Left lobe of liver (tissue), 2 donors: ENCODE results near the gene C11orf52. TPM values are rescaled to one million over a fixed set of nuclear protein-coding genes. Genes with fewer than 3 reads are reported as not detected.

Experiments used
- ATAC-seq: fragments of 200-7000 bp; cut with Tn5 transposase; one replicate; pipeline ENCODE4 v1.9.1; 2020; ENCODE audit warnings: mild to moderate bottlenecking, moderate library complexity
- DNase-seq: peaks from one replicate; pipeline ENCODE4 v3.0.0-alpha.2; 2020; ENCODE audit warnings: low spot score
- total RNA-seq: library from RNA; stranded (reverse); gene quantifications from one replicate; pipeline ENCODE4 v1.2.1, GENCODE V29; 2021
- donor health status: DM: no; HTN: no; CAD: no; lungs with moderate emphysema.
- donor health status: DM: no; HTN: yes; CAD: no.

Gene C11orf52
- total RNA-seq, 1 donor from 2014 or later: 11.8 TPM

GRCh38 chr11:111969344-111969743 lies 50.6 kb downstream of the C11orf52 start:
- ATAC-seq (no peak), DNase-seq (no peak)

- ATAC-seq: no peak
- no peak for DNase-seq
Observed at GRCh38 chr11:111974446-111974845, 55.7 kb downstream of the C11orf52 start.

DNA sequence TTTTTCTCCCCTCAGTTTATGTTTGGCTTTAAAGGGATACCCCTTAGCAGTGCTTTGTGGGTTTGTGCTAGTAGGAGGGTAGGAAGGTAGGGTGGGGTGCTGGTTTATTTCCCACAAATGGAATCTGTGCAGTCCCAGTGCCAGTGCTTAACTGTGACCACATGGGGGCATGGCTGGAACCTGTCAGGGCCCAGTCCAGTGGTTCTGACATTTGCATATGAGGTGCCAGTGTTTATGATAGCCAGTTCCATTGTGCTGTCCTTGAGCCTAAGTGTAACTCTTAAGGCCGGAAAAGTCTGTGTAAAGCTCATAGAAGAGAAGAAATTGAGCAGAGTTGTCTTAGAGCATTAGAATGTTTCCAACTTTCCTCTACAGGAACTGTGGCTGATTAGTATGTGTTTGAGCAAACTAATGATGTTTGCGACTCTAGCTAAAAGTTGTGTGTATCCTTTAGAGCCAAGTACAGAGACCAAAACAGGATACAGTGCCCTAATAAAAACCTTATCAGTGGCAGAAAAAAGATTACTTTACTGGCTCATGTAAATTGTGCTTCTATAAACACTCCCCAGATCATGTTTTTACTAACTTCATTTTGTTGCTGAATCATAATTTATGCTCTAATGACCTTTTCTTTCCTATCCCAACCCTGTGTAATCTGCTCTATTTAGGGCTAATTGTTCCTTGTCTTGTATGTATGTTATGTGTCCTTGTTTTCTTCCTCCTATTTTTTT lies 56.5 kb downstream of the C11orf52 start:
- peak; percentile 51 for ATAC-seq
- no peak for DNase-seq

DNA sequence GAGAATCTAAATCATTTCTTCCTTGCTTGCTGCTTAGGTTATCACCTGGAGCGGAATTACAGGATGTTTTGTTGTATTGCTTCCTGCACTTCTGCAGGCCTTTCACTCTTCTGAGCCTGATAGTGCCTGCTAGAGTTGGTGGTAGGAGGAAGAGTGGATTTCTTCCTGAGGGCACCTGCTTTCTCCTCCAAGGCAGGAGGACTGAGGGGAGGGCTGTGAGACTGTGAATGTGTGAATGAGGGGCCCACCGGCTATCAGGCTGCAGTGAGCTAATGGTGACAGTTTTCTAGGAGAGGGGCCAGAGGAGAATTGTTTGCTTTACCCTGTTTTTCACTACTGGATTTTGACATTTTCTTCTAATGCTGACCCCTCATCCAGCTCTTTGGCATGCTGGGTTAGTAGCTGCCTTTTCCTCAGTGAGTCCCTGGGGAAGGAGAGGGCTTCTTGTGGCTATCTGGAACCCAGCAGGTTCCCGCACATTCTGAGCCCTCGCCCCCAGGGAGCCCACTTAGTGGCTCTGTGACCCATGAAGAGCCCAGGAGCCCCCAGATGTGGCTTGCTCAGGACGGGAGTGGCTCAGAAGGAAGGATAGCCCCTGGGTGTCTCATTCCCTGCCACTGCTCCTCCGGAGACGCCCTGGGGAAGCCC lies 57.5 kb downstream of the C11orf52 start:
- ATAC-seq: no peak

More for the DNA sequence above, 57.5 kb downstream of the C11orf52 start:
- DNase-seq: no peak

Other genes with a start within 250 kb of the C11orf52 start
- gene PPP2R1B, start 152.5 kb upstream of the C11orf52 start, total RNA-seq: 79.5 TPM
- 15.0 TPM for gene ALG9, start 47.3 kb upstream of the C11orf52 start, total RNA-seq
- gene FDXACB1, start 39.7 kb upstream of the C11orf52 start, total RNA-seq: 0.70 TPM
- 12.5 TPM for gene CFAP68, start 39.4 kb upstream of the C11orf52 start, total RNA-seq
- gene CRYAB, start 7.1 kb upstream of the C11orf52 start, total RNA-seq: 4.8 TPM
- 0.13 TPM for gene HSPB2, start 6.2 kb upstream of the C11orf52 start, total RNA-seq
- gene DIXDC1, start 18.4 kb downstream of the C11orf52 start, total RNA-seq: 7.2 TPM
- gene DLAT, start 106.5 kb downstream of the C11orf52 start, total RNA-seq: 9.3 TPM
- 0.91 TPM for gene PIH1D2, start 155.1 kb downstream of the C11orf52 start, total RNA-seq
- gene NKAPD1, start 155.4 kb downstream of the C11orf52 start, total RNA-seq: 5.6 TPM
- 34.5 TPM for gene TIMM8B, start 167.8 kb downstream of the C11orf52 start, total RNA-seq
- gene SDHD, start 168.0 kb downstream of the C11orf52 start, total RNA-seq: 168 TPM
- gene IL18, start 245.2 kb downstream of the C11orf52 start, total RNA-seq: 1.9 TPM
- gene TEX12, start 248.5 kb downstream of the C11orf52 start, total RNA-seq: not detected